HTR-8/SVneo (cell line): ENCODE results near the gene SRRM1.

Experiments
- DNase-seq: peaks from one replicate; pipeline ENCODE4 v3.0.0; 2011; ENCODE audit warnings: low spot score, mixed read lengths; ENCODE audit not compliant: insufficient read length
- FAIRE-seq: peaks from 2 replicates; lab custom pipeline; 2011; peaks lifted over from hg19 to GRCh38; lab: Jason Lieb, UNC

Gene SRRM1, protein sequence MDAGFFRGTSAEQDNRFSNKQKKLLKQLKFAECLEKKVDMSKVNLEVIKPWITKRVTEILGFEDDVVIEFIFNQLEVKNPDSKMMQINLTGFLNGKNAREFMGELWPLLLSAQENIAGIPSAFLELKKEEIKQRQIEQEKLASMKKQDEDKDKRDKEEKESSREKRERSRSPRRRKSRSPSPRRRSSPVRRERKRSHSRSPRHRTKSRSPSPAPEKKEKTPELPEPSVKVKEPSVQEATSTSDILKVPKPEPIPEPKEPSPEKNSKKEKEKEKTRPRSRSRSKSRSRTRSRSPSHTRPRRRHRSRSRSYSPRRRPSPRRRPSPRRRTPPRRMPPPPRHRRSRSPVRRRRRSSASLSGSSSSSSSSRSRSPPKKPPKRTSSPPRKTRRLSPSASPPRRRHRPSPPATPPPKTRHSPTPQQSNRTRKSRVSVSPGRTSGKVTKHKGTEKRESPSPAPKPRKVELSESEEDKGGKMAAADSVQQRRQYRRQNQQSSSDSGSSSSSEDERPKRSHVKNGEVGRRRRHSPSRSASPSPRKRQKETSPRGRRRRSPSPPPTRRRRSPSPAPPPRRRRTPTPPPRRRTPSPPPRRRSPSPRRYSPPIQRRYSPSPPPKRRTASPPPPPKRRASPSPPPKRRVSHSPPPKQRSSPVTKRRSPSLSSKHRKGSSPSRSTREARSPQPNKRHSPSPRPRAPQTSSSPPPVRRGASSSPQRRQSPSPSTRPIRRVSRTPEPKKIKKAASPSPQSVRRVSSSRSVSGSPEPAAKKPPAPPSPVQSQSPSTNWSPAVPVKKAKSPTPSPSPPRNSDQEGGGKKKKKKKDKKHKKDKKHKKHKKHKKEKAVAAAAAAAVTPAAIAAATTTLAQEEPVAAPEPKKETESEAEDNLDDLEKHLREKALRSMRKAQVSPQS

DNA sequence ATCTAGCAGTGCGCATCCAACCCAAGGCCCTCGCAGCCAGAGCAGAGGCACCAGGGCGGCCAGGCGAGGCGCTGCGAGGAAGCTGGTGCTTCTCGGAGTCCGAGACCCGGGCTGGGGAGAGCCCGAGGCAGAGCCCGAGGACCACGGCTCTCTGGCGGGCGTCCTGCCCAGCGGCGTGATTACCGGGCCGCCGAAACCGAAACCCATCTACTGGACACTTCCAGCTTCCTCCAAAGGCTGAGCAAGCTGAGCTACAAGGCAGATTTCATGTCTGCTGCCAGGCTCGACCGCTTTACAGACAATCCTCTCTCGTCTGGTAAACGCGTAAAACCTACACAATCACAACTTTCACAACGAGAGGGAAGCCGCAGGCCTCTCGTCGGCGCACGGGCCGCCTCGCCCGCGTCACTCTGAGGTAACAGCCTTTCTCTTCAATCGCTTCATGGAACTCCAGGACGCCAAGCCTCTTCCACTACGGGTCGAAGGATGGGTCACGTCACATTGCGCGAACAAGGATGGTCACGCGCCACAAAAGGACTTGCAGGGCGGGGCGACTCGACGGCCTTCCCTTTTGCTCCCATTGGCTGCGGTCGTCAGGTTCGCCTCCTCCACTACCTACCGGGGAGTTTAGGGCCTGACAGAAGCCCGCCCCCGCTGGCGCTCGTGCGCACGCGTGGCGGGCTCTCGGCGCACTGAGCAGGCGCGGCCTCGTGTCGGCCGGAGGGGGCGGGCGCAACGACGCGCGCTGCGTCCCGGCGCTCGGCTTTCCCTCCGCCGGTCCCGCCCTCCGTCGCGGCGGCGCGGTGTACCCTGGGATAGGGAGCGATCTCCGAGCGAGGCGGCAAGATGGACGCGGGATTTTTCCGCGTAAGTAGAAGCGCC, at the start of gene SRRM1:
Gene SRRM1 (plus strand): TSS at position 822 of the 882 bp plus-strand sequence. CDS start 25 bp downstream, at position 847.
- peak; percentile 95 for FAIRE-seq
- DNase-seq, result peak; percentile 95

DNA sequence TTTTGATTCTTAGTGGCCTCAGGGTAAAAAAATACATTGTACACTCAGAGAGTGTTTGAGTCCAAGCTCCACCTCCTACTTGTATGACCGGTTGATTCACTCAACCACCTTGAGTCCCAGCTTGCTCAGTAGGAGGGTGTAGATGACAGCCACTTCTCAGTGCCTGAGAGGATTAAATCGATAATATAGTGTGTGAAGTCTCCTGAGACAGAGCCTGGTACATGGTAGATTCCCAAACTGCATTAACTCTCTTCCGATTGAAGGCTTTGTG, 48.8 kb upstream of the SRRM1 start:
- FAIRE-seq (no peak), DNase-seq (no peak)

DNA sequence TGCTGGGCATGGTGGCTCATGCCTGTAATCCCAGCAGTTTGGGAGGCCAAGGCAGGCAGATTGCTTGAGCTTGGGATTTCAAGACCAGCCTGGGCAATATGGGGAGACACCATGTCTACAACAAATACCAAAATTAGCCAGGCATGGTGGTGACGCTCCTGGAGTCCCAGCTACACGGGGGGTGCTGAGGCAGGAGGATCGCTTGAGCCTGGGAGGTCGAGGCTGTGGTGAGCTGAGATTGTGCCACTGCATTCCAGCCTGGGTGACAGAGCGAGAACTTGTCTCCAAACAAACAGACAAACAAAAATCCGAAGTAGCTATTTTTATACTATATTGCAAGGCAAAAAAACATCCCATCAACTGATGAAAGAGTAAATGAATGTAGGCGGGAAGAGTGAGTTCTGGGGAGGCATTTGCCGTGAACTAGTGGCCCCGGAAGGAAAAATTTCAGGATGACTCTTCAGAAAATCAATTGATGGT, 46.7 kb upstream of the SRRM1 start:
- DNase-seq (no peak), FAIRE-seq (no peak)

DNA sequence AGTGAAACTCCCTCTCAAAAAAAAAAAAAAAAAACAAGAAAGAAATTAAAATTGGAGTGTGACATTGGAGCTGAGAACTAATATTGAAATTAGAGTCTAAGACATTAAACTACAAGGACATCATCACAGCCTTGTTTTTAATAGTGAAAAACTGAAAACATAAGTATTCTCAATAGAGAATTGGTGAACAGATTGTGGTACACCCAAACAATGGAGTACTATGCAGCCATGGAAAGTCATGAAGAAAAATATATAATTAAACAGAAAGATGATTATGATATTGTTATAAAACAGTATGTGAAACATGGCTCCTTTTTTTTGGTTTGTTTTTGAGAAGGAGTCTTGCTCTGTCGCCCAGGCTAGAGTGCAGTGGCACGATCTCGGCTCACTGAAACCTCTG, 43.8 kb upstream of the SRRM1 start:
- no peak for FAIRE-seq
- no peak for DNase-seq

DNA sequence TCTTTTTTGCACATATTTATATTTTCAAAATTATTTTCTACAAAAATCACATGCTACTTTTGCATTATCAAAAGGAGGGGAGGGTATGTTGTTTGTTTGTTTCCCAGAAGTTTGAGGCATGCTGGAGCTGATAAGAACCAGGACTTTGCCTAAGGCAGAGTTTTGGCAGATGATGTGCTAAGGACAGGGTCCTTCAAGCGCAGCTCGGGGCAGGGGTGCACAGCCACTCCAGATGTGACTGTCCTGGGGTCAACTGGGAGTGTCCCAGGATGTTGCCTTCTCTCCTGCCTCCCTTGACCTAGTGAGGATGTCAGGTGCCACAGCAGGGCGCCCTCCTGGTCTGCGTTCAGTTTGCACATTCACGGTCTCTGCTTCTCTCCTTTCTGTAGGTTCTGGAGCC, 42.6 kb upstream of the SRRM1 start:
- DNase-seq (no peak), FAIRE-seq (no peak)

DNA sequence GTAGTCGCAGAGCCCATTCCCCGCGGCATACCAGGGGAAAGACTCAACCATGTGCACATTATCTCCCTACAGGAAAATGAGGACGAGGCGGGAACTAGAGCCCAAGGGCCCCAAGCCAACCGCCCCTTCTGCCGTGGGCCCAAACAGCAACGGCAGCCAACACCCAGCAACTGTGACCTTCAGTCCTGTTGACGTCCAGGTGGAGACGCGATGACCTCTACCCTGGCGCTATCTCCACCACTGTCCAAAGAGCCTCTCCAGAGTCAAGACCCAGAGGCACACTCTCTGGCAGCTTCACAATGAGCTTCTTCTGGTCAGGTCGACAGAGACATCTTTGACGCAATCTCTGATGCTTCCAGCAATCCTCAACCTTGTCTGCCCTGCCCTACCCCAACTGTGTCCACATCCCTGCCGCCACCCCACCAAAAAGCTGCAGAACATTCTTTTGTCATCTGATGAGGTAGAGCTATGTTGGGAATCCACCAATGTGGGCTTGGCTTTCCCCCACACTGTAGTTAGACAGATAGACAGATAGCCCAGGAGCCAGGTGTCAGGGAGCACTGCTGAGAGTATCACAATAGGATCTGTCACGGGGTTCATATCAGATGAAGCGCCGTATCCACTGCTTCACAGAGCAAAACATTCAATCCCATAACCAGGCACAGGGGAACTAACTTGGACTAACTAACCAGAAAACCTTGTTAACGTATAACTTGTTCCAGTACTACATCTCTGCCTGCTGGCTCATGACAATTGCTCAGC, 37.4 kb upstream of the SRRM1 start:
- DNase-seq (no peak), FAIRE-seq (no peak)

DNA sequence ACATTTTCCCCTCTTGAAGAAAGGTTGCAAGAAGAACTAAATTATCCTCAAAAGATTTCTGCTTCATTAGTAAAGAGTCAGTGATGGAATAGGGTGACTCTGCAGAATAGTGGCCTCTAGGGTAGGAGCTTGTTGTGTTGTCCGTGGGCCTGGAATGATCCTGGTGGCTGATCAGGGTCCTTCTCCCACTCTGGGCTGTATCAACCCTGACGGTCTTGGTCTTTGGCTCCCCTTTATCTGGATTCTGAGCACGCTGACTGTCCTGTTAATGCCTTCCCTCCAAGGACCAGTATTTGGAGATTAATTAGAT, 36.9 kb upstream of the SRRM1 start:
- FAIRE-seq (no peak), DNase-seq (no peak)

DNA sequence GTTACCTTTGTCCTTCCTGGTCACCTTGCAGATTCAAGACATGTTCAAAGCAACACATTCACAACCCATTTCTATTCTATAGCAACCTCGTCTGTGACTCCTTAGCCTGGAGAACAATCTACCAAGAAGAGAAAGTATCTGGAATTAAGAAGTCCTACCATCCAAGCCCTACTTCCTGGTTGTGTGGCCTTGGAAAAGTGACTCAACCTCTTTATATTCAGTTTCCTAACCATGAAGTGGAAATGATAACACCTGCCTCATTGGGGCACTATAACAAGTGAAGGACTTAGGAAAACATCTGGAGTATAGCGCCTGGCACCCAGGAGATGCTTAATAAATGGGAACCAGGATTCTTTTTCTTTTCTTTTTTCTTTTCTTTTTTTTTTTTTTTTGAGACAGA, 36.5 kb upstream of the SRRM1 start:
- DNase-seq (no peak), FAIRE-seq (no peak)

DNA sequence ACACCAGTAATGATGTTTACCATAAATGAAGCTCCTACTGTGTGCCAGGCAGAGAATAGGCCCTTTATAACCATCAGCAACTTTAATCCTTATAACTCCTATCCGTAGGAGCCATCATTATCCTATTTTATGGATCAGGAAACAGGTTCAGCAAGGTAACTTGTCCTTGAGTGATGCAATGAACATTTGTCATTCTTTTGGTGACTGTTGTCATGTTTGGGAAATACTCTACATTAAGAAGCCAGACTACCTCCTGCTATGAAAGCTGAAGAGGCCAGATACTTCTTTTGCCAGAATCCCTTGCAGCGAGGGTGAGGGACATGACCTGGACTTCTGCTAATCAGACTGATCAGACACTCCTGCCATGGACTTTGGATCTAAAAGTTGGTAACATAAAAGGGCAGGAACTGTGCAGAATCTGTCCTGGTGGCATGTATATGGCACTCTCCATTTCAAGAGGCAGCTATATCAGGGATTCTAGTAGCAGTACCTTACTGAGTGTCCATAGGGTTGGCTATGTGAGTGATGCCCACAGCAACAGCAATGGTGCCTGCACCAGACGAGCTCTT, 33.1 kb upstream of the SRRM1 start:
- DNase-seq (no peak), FAIRE-seq (no peak)

DNA sequence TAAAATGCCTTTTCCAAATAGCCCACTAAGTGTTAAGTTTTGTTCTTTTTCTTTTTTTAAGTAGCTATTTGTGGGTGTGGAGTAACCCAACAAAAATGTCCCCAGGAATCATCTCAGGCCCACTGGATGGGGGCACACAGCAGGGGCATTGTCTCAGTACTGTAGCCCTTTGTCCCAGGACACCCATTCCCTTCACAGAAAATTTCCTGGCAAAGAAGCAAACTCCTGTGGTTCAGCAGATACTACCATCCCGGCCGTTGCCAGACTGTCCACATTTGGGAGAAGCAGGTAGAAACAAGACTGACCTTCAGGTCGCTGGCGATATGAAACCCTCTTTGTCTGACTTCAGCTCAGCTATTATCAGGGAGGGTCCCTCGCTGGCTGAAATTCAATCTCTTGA, 23.7 kb upstream of the SRRM1 start:
- no peak for DNase-seq
- FAIRE-seq, result no peak

DNA sequence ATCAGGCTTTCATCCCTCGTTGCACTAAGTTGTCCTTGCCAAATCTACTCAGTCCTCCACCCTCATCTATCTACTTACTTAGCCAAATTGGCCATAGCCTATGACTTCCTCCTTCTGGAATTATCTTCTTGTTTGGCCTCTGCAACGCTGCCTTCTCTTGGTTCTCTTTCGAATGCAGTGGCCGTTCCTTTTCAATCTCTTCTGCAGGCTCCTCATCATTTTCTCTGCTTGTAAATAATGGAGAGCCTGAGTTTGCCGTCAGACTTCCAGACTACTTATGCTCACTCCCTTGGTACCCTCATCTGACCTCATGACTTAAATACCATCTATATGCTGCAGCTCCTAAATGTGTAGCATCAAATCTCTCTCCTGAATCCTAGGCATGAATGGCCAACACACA, 22.4 kb upstream of the SRRM1 start:
- no peak for FAIRE-seq

DNA sequence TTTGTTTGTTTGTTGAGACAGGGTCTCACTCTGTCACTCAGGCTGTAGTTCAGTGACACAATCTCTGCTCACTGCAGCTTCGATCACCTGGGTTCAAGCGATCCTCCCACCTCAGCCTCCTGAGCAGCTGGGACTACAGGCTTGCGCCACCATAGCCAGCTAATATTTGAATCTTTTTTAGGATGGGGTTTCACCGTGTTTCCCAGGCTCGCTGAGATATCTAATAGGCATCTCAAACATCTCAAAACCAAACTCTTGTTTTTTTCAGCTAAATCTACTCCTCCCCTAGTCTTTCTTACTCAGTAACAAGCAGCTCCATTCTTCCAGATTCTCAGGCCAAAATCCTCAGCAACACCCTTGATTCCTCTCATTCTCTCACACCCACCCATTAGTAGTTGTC, 22.0 kb upstream of the SRRM1 start:
- FAIRE-seq, result no peak
- DNase-seq, result no peak

More for the DNA sequence above, 22.4 kb upstream of the SRRM1 start:
- DNase-seq, result no peak

DNA sequence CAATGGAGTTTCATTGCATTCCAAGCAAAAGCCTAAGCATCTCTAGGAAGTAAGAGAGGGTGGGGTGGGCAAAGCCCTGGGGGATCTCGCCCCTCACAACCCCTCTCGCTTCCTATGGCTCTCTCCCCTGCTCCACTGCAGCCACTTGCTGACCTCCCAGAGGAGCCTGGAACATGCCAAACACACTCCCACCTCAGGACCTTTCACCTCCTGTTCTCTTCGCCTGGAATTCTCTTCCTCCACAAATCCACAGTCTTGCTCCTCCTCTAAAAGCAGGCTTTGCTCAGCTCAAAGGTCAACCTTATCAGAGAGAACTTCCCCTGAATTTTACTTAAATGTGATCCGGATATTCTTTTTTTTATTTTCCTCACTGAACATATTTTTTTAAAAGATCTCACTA, 20.9 kb upstream of the SRRM1 start:
- DNase-seq (no peak), FAIRE-seq (no peak)

DNA sequence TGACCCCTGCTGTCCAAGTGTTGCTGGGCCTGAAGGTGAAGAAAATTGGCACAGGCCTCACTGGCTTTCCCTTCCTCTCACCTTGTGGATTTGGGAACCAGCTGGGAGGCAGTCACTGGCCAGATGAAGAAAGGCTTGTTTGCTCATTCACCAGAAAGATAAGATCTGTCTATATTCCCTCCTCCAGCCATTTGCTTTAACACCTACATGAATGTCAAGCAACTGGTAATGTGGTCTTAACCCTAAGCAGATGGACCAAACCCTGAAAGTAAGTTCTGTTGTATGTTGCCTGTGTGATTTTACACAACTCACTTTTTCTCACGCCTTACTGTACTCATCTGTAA, 10.3 kb upstream of the SRRM1 start:
- DNase-seq, result no peak
- FAIRE-seq, result no peak

DNA sequence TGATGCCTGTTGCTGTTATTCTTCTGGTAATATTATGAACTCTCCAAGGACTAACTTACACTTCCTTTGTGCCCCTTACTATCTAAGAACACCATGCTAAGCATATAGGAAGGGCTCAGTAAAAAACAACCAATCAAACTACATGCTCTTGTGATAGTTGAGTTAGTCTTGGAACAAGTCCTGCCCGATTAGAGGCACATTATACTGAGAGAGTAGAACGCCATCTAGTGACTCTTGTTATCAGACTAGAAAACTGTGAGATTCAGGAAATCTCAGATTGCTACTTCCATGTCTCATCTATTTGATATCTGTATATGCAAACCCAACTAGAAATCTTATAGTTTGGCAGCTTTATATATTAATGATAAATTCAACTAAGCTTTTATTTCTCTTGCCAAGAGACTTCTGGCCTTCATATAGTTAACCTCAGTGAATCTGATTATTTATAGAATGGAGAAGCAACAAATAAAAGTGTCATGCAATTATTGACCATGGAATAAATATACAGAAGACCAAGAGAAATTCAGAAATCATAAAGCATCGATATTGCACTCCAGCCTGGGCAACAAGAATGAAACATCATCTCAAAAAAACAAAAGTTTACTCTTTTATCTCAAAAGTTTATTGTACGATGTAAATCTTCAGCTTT, 7.8 kb upstream of the SRRM1 start:
- DNase-seq, result peak; percentile 68
- FAIRE-seq, result no peak

DNA sequence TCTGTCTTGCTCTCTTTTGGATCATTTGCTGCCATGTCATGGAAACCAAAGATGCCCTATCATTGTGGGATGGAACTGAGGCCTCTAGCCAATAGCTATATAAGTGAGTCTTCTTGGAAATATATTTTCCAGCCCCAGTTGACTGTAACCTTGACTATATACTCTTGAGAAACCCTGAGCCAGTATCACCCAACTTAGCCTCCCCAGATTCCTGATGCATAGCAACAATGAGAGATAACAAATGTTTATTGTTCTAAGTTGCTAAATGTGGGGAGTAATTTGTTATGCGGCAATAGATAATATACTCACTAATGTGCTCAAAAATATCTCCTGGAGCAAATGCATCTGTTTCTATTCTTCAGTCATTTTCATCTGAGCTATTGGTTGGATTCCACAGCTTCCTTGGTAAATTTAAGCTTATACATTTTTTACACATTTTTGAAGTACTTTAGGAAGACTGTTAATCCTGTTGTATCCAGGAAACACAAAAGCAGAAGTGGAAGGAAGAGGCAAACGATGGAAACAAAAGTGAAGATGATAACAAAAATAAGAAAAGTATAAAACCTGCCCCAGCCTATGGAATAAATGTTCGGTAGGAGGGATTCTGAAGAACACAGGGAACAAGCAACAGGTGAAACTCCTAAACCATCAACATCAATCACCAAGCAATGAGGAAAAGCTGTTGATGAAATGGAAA, 6.3 kb upstream of the SRRM1 start:
- FAIRE-seq (no peak), DNase-seq (no peak)

DNA sequence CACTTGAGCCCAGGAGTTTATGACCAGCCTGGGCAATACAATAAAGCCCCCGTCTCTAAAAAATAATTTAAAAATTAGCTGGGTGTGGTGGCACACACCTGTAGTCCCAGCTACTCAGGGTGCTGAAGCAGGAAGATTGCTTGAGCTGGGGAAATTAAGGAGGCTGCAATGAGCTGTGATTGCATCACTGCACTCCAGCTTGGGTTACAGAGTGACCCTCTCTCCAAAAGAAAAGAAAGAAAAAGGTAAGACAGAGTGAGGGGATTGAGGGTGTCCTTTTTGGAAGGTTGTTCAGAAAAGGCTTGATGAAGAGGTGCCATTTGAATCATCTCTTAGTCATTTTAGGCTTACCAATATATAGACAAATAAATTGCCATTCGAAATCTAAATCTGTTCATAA, 4.0 kb upstream of the SRRM1 start:
- DNase-seq, result no peak
- FAIRE-seq, result no peak

DNA sequence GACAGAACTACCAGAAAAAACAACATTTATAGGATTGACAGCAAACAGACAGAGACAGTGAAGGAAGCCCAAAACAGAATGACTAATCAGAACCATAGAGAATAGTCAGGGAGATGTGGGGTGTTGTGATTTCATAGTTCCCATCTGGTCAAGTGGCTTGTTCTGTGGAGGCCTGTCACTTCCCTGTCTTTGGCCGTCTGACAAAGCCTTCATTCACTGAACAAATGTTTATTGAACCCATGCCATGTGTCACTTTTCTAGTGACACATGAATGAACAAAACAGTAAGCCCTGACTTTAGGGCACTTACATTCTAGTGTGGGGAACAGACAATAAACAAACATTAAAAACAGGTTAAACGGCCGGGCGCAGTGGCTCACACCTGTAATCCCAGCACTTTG, 3.2 kb upstream of the SRRM1 start:
- DNase-seq (no peak), FAIRE-seq (no peak)

DNA sequence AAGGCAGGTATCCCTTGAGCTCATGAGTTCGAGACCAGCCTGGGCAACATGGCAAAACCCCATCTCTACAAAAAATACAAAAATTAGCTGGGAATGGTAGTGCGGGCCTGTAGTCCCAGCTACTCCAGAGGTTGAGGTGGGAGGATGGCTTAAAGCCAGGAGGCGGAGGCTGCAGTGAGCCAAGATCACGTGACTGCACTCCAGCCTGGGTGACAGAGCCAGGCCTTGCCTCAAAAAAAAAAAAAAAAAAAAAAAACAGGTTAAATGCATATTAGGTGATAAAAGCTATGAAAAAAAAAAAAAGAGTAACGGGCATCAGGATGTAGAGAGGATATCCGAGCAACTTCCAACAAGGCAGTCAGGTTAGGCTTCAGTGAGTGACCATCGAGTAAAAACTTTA, 2.8 kb upstream of the SRRM1 start:
- FAIRE-seq (no peak), DNase-seq (no peak)
